GM20000 (cell line): Measurements from ENCODE around the gene PPM1M.
"Not testable (repeated sequence)": the region's sequence is repeated elsewhere in the genome, so short reads cannot be mapped to it uniquely, and the experiment has no call there.

Experiments
- DNase-seq: peaks from one replicate; pipeline ENCODE4 v3.0.0; 2012; ENCODE audit warnings: low spot score
- TF ChIP-seq, protein P1 (sequence below): IDR thresholded peaks from 2 replicates; pipeline ENCODE4 v1.5.1; 2012; ENCODE audit warnings: mild to moderate bottlenecking, control low read depth; ENCODE audit errors: extremely low read depth, missing control alignments

Gene PPM1M

DNA sequence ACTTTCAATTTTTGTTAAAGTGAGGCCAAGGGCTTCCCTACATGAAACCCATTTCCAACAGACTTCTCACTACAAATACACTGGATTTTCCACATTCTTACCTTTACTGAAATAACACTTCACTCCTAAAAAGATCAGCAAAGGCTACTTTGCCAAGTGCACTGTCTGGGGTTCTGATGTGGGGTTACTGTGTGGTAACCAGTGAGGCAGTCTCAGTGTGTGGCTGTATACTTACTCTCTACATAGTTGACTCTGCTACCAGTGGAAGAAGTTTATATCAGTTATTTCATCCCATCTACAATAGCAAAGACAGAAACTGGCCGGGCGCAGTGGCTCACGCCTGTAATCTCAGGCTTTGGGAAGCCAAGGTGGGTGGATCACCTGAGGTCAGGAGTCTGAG lies 27.3 kb downstream of the PPM1M start:
- TF ChIP-seq, protein P1, sequence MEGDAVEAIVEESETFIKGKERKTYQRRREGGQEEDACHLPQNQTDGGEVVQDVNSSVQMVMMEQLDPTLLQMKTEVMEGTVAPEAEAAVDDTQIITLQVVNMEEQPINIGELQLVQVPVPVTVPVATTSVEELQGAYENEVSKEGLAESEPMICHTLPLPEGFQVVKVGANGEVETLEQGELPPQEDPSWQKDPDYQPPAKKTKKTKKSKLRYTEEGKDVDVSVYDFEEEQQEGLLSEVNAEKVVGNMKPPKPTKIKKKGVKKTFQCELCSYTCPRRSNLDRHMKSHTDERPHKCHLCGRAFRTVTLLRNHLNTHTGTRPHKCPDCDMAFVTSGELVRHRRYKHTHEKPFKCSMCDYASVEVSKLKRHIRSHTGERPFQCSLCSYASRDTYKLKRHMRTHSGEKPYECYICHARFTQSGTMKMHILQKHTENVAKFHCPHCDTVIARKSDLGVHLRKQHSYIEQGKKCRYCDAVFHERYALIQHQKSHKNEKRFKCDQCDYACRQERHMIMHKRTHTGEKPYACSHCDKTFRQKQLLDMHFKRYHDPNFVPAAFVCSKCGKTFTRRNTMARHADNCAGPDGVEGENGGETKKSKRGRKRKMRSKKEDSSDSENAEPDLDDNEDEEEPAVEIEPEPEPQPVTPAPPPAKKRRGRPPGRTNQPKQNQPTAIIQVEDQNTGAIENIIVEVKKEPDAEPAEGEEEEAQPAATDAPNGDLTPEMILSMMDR, result no peak

GRCh38 chr3:52274781-52275180 lies 29.2 kb downstream of the PPM1M start:
- DNase-seq, result not testable (repeated sequence)

More for the DNA sequence above, 27.3 kb downstream of the PPM1M start:
- no peak for DNase-seq

GRCh38 chr3:52277071-52277964 lies 31.8 kb downstream of the PPM1M start:
- TF ChIP-seq, protein P1, result no peak
- DNase-seq, result peak; percentile 64

DNA sequence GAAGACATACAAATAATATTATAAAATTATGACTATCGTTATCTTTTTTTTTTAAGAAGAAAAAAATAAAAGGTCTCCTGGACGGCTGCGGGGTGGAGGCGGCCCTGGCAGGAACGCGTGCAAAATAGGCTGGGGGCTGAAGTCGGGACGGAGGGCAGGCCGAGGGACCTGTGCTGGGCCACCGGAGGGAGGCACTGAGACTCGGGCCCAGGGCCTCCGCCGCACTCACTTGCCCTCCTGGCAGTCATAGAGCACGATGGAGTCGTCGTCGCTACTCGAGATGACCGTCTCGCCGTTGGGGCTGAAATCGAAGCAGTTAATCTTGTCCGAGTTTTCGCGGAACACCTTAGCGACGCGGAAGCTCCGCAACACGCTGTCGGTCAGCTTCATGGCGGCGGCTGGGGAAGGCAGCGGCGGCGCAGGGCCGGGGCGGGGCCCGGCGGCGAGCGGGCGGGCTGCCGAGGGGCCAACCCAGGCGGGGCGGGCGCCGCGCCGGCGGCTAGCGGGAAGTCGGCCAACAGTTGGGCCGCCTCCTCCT lies 32.5 kb downstream of the PPM1M start:
- DNase-seq, result peak; percentile 66
- TF ChIP-seq, protein P1, result no peak

DNA sequence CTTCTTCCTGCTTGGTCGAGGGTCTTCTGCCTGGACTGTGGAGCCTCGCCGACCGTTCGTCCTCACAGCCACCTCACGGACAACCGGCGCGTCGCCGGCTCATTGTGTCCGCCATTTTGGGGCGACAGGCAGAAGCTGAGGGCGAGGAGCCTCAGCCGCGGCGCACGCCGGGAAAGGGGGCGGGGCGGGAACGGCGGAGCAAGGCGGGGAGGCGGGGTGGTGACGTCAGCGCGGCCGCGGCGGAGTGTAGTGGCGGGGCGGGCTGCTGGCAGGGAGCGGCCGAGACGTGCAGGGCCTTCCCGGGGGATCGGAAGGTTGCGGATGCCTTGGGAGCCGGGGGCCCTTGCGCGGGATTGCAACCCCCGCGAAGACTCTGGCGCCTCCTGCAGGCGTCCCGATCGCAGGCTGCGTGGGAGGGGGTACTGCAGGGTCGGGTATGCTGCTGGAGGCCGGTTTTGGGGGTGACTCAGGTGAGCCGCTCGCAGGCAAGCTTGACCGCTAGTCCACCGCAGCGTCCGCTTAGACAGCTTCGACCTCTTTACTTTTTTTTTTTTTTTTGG lies 33.0 kb downstream of the PPM1M start, which contains the start of gene WDR82:
TSS of gene WDR82 (minus strand) at position 140 of the 560 bp plus-strand sequence. CDS start 288 bp downstream, outside the sequence.
- TF ChIP-seq, protein P1, result no peak
- DNase-seq, result peak; percentile 98

GRCh38 chr3:52279596-52279995 lies 34.0 kb downstream of the PPM1M start:
- no peak for DNase-seq
- TF ChIP-seq, protein P1, result no peak

DNA sequence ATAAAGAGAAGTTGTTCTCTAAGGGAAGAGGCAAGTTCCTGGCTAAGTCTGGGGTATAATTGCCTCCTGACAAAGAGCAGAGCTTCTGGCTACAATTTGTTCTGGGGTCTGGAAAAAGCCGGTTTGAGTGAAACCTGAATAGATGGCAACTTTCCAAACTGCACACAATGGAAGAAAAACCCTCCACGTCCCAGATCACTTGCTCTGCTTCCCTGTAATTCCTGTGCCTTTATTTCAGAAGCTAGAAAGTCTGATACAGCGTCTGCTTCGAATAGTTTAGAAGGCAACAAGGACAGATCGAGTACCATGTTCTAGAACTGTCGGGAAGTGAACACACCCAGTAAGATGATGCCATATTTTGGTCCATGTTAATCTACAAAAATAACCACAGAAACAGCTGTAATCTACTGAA lies 34.5 kb downstream of the PPM1M start:
- no peak for DNase-seq
- TF ChIP-seq, protein P1, result no peak
